Activated CD4-positive, CD25-positive, alpha-beta regulatory T cell (primary cell): Measurements from ENCODE around the gene DNAJC6.
"Not testable (repeated sequence)": the region's sequence is repeated elsewhere in the genome, so short reads cannot be mapped to it uniquely, and the experiment has no call there.

Experiments used
- DNase-seq, 4 experiments: peaks; one replicate each; lab custom pipeline; 2025; lab: John Stamatoyannopoulos, UW

DNAJC6 gene

GRCh38 chr1:65429078-65429477, 119.7 kb downstream of the DNAJC6 start:
- DNase-seq: no peak

GRCh38 chr1:65429806-65430205, 120.5 kb downstream of the DNAJC6 start:
- no peak for DNase-seq

GRCh38 chr1:65431111-65431705, 121.9 kb downstream of the DNAJC6 start:
- no peak for DNase-seq

- no peak for DNase-seq
Observed at GRCh38 chr1:65432918-65433317, 123.6 kb downstream of the DNAJC6 start.

GRCh38 chr1:65434255-65434654, 124.9 kb downstream of the DNAJC6 start:
- DNase-seq: no peak

GRCh38 chr1:65434760-65435159, 125.4 kb downstream of the DNAJC6 start:
- no peak for DNase-seq

GRCh38 chr1:65435987-65436386, 126.6 kb downstream of the DNAJC6 start:
- no peak for DNase-seq

- no peak for DNase-seq
Observed at GRCh38 chr1:65437616-65438015, 128.3 kb downstream of the DNAJC6 start.

GRCh38 chr1:65440322-65440900, 131.1 kb downstream of the DNAJC6 start:
- no peak for DNase-seq

- no peak for DNase-seq
Observed at GRCh38 chr1:65440915-65441314, 131.6 kb downstream of the DNAJC6 start.

GRCh38 chr1:65441464-65441863, 132.1 kb downstream of the DNAJC6 start:
- DNase-seq: no peak

GRCh38 chr1:65442442-65442841, 133.1 kb downstream of the DNAJC6 start:
- no peak for DNase-seq

GRCh38 chr1:65443647-65444046, 134.3 kb downstream of the DNAJC6 start:
- DNase-seq: no peak

- no peak for DNase-seq
Observed at GRCh38 chr1:65444128-65444640, 134.8 kb downstream of the DNAJC6 start.

GRCh38 chr1:65445837-65446236, 136.5 kb downstream of the DNAJC6 start:
- DNase-seq: no peak

- DNase-seq: no peak
Observed at GRCh38 chr1:65449214-65449823, 140.0 kb downstream of the DNAJC6 start.

GRCh38 chr1:65455678-65456077, 146.3 kb downstream of the DNAJC6 start:
- not testable (repeated sequence) for DNase-seq

- DNase-seq: no peak
Observed at GRCh38 chr1:65456481-65456880, 147.1 kb downstream of the DNAJC6 start.

- DNase-seq: no peak
Observed at GRCh38 chr1:65457868-65458267, 148.5 kb downstream of the DNAJC6 start.

GRCh38 chr1:65458730-65459396, 149.5 kb downstream of the DNAJC6 start:
- DNase-seq: no peak

- DNase-seq: no peak
Observed at GRCh38 chr1:65459397-65459768, 150.0 kb downstream of the DNAJC6 start.
